Colonic mucosa (tissue), 4 donors: Measurements from ENCODE around the gene RPL37A. TPM values are rescaled to one million over a fixed set of nuclear protein-coding genes. Genes with fewer than 3 reads are reported as not detected.
"Not testable (repeated sequence)": the region's sequence is repeated elsewhere in the genome, so short reads cannot be mapped to it uniquely, and the experiment has no call there.

Experiments
- DNase-seq: peaks from one replicate; pipeline ENCODE4 v3.0.0-alpha.2; 2020
- H3K27ac ChIP-seq: fragments of 200-600 bp; one replicate; pipeline ENCODE4 v1.8.0; 2021
- H3K27me3 ChIP-seq: fragments of 200-600 bp; one replicate; pipeline ENCODE4 v1.8.0; 2021
- H3K36me3 ChIP-seq: fragments of 200-600 bp; one replicate; pipeline ENCODE4 v1.8.0; 2021
- H3K4me1 ChIP-seq: fragments of 200-600 bp; one replicate; pipeline ENCODE4 v1.8.0; 2021; ENCODE audit warnings: mild to moderate bottlenecking
- H3K4me3 ChIP-seq: fragments of 200-600 bp; one replicate; pipeline ENCODE4 v1.8.0; 2021
- H3K9ac ChIP-seq, 2 donors: one replicate each; pipeline ENCODE4 v1.7.0; 2013; ENCODE audit warnings: control low read depth in 2 of 2, low read depth in 2 of 2, low read length in 2 of 2
- H3K9me3 ChIP-seq: fragments of 200-600 bp; one replicate; pipeline ENCODE4 v1.8.0; 2021
- intact Hi-C: fragments of 100-400 bp; cut with DNase I; formaldehyde crosslinking; loops from one replicate; pipeline ENCODE4 v1.14.1; 2022
- total RNA-seq, 2 donors: library from RNA; stranded (reverse); fragmentation: NEBNext Ultra II Directional in 1 of 2; extraction: Animal tissue kit (Norgen Biotek cat#: 25700) in 1 of 2; gene quantifications; one replicate each; pipeline ENCODE4 v1.2.1, GENCODE V29; 2021
- TF ChIP-seq, protein P1 (sequence below): fragments of 200-600 bp; IDR thresholded peaks from one replicate; pipeline ENCODE4 v1.8.0; 2022; ENCODE audit warnings: antibody characterized with exemption, mild to moderate bottlenecking
- donor health status: healthy.
- donor health status: DM: no; HTN: no; CAD: no.
- donor health status: DM: no; HTN: no; CAD: no.

The RPL37A gene
- total RNA-seq, 2 donors from 2014 or later, result 1,895 to 2,156 TPM

DNA sequence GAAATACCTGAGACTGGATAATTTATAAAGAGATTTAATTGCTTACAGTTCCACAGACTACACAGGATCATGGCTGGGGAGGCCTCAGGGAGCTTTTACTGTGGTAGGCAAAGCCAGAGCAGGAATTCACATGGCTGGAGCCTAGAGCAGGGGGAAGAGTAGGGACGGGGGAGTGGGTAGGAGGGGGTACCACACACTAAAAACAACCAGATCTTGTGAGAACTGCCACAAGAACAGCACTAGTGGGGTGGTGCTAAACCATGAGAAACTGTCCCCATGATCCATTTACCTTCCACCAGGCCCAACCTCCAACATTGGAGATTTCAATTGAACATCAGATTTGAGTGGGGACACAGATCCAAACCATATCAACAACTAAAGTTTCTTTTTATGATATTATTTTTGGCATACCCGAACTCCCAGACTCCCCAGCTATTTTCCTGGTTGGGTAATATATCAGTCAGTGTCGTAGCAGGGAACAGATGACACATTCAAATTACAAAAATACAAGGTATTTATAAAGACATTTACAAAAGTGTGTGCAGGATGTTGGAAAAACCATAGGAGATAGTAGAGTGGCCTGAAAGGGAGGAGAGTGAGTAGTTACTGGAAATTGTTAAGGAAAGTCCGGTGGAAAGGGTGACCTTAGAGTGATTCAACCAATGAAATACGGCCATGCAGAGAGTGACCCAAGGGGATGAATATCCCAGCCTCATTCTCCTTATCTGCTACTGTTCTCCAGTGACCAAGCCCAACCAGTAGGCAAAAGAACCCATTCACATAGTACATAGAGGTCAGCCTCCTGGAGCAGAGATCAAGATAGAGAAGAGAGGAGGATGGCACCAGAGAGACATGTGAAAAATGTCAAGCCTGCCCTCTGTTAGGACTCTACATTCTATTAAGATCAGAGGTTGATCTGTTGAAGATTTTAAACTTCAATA, 8.8 kb downstream of the RPL37A start:
- Histone ChIP-seq H3K4me1 (no peaks in the 10 kb centered on the region), H3K9me3 (no peaks in the 10 kb centered on the region), H3K9ac (no peak overlapping the region), H3K27ac (no peak overlapping the region), H3K36me3 (no peaks in the 10 kb centered on the region), H3K4me3 (no peak overlapping the region), H3K27me3 (no peaks in the 10 kb centered on the region)
- TF ChIP-seq, protein P1, sequence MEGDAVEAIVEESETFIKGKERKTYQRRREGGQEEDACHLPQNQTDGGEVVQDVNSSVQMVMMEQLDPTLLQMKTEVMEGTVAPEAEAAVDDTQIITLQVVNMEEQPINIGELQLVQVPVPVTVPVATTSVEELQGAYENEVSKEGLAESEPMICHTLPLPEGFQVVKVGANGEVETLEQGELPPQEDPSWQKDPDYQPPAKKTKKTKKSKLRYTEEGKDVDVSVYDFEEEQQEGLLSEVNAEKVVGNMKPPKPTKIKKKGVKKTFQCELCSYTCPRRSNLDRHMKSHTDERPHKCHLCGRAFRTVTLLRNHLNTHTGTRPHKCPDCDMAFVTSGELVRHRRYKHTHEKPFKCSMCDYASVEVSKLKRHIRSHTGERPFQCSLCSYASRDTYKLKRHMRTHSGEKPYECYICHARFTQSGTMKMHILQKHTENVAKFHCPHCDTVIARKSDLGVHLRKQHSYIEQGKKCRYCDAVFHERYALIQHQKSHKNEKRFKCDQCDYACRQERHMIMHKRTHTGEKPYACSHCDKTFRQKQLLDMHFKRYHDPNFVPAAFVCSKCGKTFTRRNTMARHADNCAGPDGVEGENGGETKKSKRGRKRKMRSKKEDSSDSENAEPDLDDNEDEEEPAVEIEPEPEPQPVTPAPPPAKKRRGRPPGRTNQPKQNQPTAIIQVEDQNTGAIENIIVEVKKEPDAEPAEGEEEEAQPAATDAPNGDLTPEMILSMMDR, result no peak
- no peak for DNase-seq
- intact Hi-C loops, result no loop called here

DNA sequence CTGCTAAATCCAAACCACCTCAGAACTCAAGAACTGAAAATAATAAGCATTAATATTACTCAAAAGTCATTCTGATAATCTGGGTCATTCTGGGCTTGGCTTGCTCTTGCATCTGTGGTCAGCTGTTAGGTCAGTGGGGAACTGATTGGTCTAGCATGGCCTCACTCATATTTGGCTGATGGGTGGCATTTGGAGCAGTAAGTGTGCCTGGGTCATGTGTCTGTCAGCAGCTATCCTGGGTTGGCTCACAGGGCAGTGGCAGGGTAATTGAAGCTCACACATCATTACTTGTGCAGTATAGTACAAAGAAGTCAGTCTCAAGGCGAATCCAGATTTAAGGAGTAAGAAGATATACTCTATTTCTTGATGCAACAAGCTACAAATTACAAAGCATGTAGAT, 9.6 kb downstream of the RPL37A start:
- TF ChIP-seq, protein P1, result no peak
- H3K4me3 ChIP-seq, result no peak overlapping the region
- H3K36me3 ChIP-seq, result no peaks in the 10 kb centered on the region
- H3K4me1 ChIP-seq, result no peaks in the 10 kb centered on the region
- intact Hi-C loops, result no loop called here
- DNase-seq, result no peak
- H3K9me3 ChIP-seq, result no peaks in the 10 kb centered on the region
- no peak overlapping the region for H3K9ac ChIP-seq
- H3K27ac ChIP-seq, result no peak overlapping the region
- H3K27me3 ChIP-seq, result no peaks in the 10 kb centered on the region

- intact Hi-C loops, result no loop called here
- TF ChIP-seq, protein P1, result peak; percentile 57
- H3K27ac ChIP-seq, result no peak overlapping the region
- DNase-seq, result no peak
- no peaks in the 10 kb centered on the region for H3K4me1 ChIP-seq
- H3K4me3 ChIP-seq, result no peak overlapping the region
- no peaks in the 10 kb centered on the region for H3K9me3 ChIP-seq
- no peaks in the 10 kb centered on the region for H3K27me3 ChIP-seq
- H3K9ac ChIP-seq, result no peak overlapping the region
- H3K36me3 ChIP-seq, result no peaks in the 10 kb centered on the region
These were observed 18.2 kb downstream of the RPL37A start for GRCh38 chr2:216516730-216517350.

GRCh38 chr2:216517447-216518225, 19.0 kb downstream of the RPL37A start:
- no peaks in the 10 kb centered on the region for H3K9me3 ChIP-seq
- no peaks in the 10 kb centered on the region for H3K27me3 ChIP-seq
- H3K9ac ChIP-seq, result no peak overlapping the region
- no peak for DNase-seq
- intact Hi-C loops, result no loop called here
- H3K36me3 ChIP-seq, result no peaks in the 10 kb centered on the region
- no peak overlapping the region for H3K4me3 ChIP-seq
- H3K4me1 ChIP-seq, result no peaks in the 10 kb centered on the region
- TF ChIP-seq, protein P1, result no peak
- no peak overlapping the region for H3K27ac ChIP-seq

DNA sequence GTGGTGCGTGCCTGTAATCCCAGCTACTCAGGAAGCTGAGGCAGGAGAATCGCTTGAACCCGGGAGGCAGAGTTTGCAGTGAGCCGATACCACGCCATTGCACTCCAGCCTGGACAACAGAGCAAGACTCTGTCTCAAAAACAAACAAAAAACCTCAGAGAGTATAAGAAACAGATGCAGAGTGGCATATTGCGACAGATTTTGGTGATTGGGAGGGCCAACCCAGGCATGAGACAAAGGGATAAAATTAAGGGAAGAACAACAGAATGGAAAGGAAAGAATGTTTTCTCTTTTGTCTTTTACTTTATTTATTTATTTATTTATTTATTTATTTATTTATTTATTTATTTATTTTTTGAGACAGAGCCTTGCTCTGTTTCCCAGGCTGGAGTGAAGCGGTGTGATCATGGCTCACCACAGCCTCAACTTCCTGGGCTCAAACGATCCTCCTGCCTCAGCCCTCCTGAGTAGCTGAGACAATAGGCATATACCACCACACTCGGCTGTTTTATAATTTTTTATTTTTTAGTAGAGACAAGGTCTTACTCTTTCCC, 20.0 kb downstream of the RPL37A start:
- H3K9ac ChIP-seq, intact Hi-C loops, H3K9me3 ChIP-seq, H3K4me3 ChIP-seq, H3K4me1 ChIP-seq, H3K27me3 ChIP-seq, H3K27ac ChIP-seq, H3K36me3 ChIP-seq, DNase-seq: not testable (repeated sequence)
